HG03558 (cell line): ENCODE results near the gene ACTR6.
"Not testable (repeated sequence)": the region's sequence is repeated elsewhere in the genome, so short reads cannot be mapped to it uniquely, and the experiment has no call there.

Experiments
- ATAC-seq: cut with Tn5 transposase; IDR thresholded peaks from one replicate; pipeline ENCODE4 v1.9.1; 2021; ENCODE audit warnings: moderate number of reproducible peaks; ENCODE audit not compliant: unreplicated experiment; ENCODE audit errors: extremely low read depth

The ACTR6 gene

DNA sequence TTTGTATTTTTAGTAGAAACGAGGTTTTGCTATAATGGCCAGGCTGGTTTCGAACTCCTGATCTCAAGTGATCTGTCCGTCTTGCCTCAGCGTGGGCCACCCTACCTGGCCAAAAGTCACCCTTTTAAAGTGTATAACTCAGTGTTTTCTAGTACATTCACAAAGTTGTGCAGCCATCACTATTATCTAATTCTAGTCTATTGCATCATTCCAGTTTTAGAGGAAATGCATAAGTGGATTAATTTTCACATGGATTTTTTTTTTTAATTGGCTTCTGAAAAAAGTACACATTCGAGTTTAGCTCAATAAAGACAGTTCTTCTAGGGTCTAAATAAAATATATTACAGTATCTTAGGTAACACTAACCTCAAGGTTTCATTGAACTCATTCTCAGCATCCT lies 62.5 kb downstream of the ACTR6 start:
- no peak for ATAC-seq

DNA sequence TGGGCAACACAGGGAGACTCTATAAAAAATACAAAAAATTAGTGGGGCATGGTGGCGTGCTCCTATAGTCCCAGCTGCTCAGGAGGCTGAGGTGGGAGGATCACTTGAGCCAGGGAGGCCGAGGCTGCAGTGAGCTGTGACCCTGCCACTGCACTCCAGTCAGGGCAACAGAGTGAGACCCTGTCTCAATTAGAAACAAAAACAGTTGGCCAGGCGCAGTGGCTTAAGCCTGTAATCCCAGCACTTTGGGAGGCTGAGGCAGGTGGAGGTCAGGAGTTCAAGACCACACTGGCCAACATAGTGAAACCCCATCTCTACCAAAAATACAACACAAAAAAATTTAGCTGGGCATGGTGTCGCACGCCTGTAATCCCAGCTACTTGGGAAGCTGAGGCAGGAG lies 64.5 kb downstream of the ACTR6 start:
- ATAC-seq = not testable (repeated sequence)

DNA sequence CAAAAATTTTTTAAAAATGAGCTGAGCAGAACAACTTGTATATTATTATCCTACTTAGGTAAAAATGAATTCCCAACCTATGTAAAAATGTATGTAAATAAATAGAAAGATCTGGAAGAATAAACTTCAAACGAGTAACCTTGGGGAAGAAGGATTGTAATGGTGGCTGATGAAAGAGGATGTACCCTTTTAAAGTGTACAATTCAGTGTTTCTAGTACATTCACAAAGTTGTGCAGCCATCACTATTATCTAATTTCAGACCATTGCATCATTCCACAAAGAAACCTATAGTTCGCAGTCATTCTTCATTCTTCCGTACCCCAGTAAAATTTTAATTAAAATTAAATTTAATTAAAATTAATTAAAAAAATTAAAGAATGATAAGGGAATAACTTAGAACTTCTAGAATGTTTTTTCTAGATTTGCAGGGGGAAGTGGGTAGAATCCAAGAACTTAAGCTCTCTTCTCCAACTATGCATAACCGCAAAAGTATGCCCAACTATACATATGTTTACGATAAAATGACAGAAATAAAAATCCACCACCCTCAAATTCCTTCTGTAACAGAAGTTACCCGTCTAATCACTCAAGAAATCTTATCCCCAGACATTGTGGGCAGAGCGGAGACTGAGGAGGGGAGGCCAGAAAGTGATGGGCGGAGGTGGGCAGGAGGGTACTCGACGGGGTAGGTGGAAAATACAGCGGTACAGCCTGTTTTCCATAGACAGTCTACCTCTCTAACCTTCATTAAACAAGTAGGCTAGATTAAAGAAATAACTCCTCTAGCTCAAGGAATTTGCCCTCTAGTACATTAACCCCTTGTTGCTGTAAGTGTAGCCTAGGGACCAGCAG lies 65.3 kb downstream of the ACTR6 start:
- ATAC-seq = peak; percentile 18

DNA sequence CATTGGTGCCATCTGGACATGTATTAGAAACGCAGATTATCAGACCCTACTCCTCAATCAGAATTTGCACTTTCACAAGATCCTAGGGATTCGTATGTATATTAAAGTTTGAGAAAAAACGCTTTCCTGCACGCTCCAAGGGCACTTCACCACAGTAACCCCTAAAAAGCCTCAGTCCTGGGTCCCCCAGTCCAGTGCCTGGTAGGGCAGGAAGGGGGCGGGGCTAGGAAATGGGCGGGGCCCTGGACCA lies 65.9 kb downstream of the ACTR6 start:
- peak; percentile 65 for ATAC-seq

DNA sequence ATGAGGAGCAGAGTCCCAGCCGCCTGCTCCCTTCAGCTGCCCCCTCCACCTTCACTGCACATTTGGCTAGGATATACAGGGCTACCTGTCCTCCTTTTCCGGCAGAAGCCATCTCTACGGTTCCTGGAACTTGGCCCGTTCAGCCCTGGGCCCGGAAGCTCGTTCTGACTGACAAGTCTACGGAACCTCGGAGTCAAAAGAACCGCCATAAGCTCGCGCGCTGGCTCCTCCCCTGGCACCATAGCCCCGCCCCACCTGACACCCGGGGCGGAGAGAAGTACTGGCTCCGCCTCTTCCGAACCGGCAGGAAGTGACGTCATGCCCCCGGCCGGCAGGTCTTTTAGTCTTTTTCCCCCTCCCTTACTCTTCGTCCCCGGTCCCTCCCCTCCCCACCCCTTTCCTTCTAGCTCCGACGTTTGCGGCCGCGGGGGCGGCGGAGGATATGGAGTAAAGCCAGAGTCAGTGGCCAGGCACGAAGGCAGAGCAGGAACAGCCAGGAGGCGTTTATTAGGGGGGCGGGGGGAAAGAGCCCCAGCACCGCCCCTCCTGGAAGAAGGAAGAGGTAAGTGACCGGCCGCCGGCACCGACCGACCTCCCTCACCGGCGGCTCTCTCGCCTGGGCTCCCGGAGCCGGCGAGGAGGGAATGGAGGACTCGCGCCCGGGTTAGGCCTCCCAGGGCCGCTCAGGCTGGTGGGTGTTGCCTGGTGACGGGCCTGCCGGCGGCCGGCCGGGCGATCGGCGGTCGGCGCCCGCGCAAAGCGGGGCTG lies 66.4 kb downstream of the ACTR6 start, which contains the start of the genes DEPDC4 and SCYL2:
TSS of gene DEPDC4 (minus strand) at position 245 of the 768 bp plus-strand sequence. CDS start at position 242, 3 bp downstream.
TSS of gene SCYL2 (plus strand) at position 343 of the 768 bp plus-strand sequence. CDS start 15,794 bp downstream, outside the sequence.
- ATAC-seq = peak; percentile 66

DNA sequence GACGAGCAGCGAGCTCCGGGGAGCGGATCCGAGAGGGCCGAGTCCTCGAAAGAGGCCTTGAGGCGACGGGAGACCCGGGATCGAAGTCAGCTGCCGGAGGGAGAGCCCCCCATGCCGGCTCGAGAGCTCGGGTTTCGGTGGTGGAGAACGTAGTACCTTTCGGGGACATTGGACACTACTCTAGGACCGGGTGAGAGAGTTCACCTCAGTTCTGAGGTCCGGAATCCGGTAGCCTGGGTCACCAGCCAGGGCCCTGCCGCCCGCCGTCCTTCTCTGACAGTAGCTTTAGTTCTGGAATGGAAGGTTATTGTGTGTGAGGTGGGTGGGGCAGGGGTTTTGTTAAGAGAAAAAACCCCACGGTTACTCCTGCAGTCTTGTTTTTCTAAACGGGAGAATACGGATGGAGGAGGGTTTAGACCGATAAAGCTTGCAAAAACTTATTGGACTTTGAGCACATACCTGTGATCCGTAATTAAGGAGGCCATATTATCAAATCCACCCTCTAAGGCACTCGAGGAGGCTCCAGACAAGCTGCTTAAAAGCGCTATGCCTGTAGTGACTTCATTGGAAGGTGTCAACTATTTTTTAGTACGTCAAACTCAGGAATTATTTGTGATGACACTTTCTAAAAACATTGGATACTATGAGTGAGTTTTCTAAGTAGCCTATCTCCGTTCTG lies 67.1 kb downstream of the ACTR6 start:
- peak; percentile 5 for ATAC-seq

DNA sequence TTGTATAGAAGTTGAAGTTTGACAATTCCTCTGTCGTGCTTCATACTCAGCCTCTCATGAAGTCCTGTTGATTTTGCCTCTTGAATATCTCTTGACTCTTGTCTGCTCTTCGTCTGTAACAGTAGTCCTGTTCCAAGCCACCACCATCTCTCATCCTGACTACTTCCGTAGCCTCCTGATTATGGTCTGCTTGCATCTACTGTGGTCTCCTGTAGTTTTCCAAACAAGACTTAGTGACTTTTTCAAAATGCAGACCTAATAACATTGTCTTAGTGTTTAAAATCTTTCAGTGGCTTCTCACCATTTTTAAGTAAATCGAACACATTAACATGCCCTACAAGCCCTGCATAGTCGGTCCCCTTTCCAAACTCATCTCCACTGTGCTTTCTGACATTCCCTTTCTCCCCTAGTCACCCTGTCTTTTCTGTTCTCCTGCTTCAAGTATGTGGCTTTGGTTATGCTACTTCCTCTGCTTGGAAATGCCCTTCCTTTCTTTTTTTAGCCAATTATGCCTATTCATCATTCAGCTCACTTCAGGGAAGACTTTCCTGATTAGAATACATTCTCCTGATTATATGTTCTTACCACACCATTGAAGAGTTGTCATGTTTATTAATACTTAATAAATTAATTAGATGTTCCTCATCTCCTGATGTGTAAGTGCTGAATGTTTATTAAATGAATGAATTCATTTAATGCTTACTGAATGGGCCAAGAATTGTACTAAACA lies 68.4 kb downstream of the ACTR6 start:
- ATAC-seq = no peak

DNA sequence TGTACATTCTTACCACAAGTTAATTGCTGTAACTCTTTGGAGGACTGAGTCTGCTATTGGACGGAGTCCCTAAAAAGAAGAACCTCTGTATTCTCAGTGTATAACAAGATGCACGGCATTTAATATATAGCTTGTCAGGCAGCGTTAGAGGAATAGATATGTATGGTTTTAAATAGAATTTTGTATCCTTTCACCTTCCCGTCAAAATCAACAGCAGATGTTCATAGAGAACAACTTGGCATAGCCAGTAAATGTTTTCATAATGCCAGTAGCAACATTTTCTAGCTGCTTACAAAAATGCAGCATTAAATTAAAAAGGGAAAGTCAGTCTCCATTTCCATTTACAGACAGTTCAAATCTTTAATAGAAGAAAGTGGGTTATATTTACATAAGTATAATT lies 73.2 kb downstream of the ACTR6 start:
- no peak for ATAC-seq
